Measurements from ENCODE around the gene ALK. TPM values are rescaled to one million over a fixed set of nuclear protein-coding genes. Genes with fewer than 3 reads are reported as not detected.

The ALK gene
- total and polyA plus RNA-seq, 3 experiments from 2014 or later: not detected

- H3K27ac Mint-ChIP-seq: no peak overlapping the region
- ChIA-PET POLR2A (no interaction called here), CTCF (no interaction called here)
- H3K36me3 Mint-ChIP-seq: no peaks in the 10 kb centered on the region
- peaks cover 0 to 2% (median 0%) of the 10 kb centered on the region in 5 donors for H3K9me3 Mint-ChIP-seq
- H3K27ac ChIP-seq (ENCODE audit: low read depth, low read length): no peak overlapping the region
- H3K4me1 ChIP-seq (ENCODE audit: insufficient read depth, low read length): no peaks in the 10 kb centered on the region
- no peaks in the 10 kb centered on the region for H3K4me1 Mint-ChIP-seq
- H3K4me3 ChIP-seq (ENCODE audit: low read length): no peak overlapping the region
- no peaks in the 10 kb centered on the region for H3K36me3 ChIP-seq (ENCODE audit: insufficient read depth, low read length)
- no peak overlapping the region for H3K4me3 Mint-ChIP-seq
- H3K27me3 ChIP-seq (ENCODE audit: insufficient read depth, low read length, poor library complexity, severe bottlenecking): no peaks in the 10 kb centered on the region
- DNase-seq: no peak
- peaks cover 28 to 65% of the 10 kb centered on the region in 2 donors for H3K27me3 Mint-ChIP-seq
- no peaks in the 10 kb centered on the region for H3K9me3 ChIP-seq (ENCODE audit: low read length)
Observed at GRCh38 chr2:29276151-29276550, 645.2 kb downstream of the ALK start.

DNA sequence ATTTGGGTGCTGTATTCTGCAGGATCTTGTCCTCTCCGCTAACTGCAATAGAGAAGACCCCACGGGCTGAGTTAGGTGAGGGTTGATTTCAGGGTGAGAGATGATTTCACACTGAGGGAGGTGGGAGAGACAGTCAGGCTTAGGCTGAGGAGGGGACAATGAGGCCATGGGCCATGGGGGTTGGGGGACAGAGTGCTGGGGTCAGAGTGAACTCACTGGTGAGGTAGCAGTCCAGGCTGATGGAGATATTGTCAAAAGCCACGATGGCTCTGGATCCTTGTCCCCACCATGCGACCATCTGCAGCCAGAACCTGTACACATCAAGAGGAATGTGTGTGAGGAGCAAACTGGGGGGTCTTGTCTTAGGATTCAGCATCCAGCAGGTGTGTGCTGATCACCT, 646.2 kb downstream of the ALK start:
- Histone ChIP-seq H3K27ac (ENCODE audit: low read depth, low read length) (no peak overlapping the region), H3K27me3 (ENCODE audit: insufficient read depth, low read length, poor library complexity, severe bottlenecking) (no peaks in the 10 kb centered on the region), H3K9me3 (ENCODE audit: low read length) (no peaks in the 10 kb centered on the region), H3K4me3 (ENCODE audit: low read length) (no peak overlapping the region), H3K36me3 (ENCODE audit: insufficient read depth, low read length) (no peaks in the 10 kb centered on the region), H3K4me1 (ENCODE audit: insufficient read depth, low read length) (no peaks in the 10 kb centered on the region)
- ChIA-PET POLR2A (no interaction called here), CTCF (no interaction called here)
- H3K27me3 Mint-ChIP-seq: peaks cover 31 to 58% of the 10 kb centered on the region in 2 donors
- peaks cover 0 to 2% (median 0%) of the 10 kb centered on the region in 5 donors for H3K9me3 Mint-ChIP-seq
- H3K27ac Mint-ChIP-seq: no peak overlapping the region
- DNase-seq: no peak
- no peaks in the 10 kb centered on the region for H3K4me1 Mint-ChIP-seq
- no peak overlapping the region for H3K4me3 Mint-ChIP-seq
- no peaks in the 10 kb centered on the region for H3K36me3 Mint-ChIP-seq

- POLR2A ChIA-PET: no interaction called here
- Mint-ChIP-seq H3K4me1 (no peaks in the 10 kb centered on the region), H3K36me3 (no peaks in the 10 kb centered on the region), H3K4me3 (no peak overlapping the region), H3K27ac (no peak overlapping the region), H3K27me3 (peaks cover 31 to 50% of the 10 kb centered on the region in 2 donors), H3K9me3 (no peaks in the 10 kb centered on the region)
- H3K4me3 ChIP-seq (ENCODE audit: low read length): no peak overlapping the region
- no peak for DNase-seq
- no peaks in the 10 kb centered on the region for H3K9me3 ChIP-seq (ENCODE audit: low read length)
- CTCF ChIA-PET: no interaction called here
- H3K36me3 ChIP-seq (ENCODE audit: insufficient read depth, low read length): no peaks in the 10 kb centered on the region
- no peak overlapping the region for H3K27ac ChIP-seq (ENCODE audit: low read depth, low read length)
- H3K27me3 ChIP-seq (ENCODE audit: insufficient read depth, low read length, poor library complexity, severe bottlenecking): no peaks in the 10 kb centered on the region
- H3K4me1 ChIP-seq (ENCODE audit: insufficient read depth, low read length): no peaks in the 10 kb centered on the region
Observed at GRCh38 chr2:29273685-29274611, 647.4 kb downstream of the ALK start.

DNA sequence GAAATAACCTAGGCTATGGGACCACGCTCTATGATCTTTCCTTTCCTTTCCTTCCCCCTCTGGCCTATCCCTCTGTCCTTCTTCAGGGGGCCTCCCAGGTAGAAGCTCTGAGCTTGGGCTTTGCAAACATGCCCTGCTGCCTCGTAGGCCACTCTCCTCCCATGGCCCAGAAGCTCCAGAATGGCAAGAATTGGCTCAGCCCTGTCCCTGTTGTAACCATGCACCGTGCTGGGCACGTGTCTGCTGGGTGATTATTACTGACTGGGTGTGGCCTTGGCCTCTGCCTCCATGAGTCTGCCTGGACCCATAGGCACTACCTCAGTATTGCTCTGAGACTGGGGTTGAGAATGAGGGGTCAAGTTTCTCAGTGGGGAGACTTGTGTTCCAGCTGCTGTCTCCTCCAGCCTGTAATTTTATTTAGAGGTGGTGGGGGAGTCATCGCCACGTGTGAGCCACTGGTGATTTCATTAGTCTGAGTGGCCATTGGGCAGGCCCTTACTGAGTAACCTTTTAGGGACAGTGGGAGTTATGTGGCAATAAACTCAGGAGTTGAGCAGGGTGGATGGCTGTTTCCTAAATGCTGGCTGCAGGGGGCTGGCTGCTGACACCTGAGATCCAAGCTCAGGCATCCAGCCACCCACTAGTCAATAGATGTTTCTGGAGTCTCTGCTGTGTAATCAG, 648.2 kb downstream of the ALK start:
- no peaks in the 10 kb centered on the region for H3K9me3 ChIP-seq (ENCODE audit: low read length)
- ChIA-PET POLR2A (no interaction called here), CTCF (no interaction called here)
- H3K27ac Mint-ChIP-seq: no peak overlapping the region
- H3K36me3 Mint-ChIP-seq: no peaks in the 10 kb centered on the region
- H3K27me3 Mint-ChIP-seq: peaks cover 31 to 46% of the 10 kb centered on the region in 2 donors
- no peak overlapping the region for H3K27ac ChIP-seq (ENCODE audit: low read depth, low read length)
- no peaks in the 10 kb centered on the region for H3K36me3 ChIP-seq (ENCODE audit: insufficient read depth, low read length)
- H3K9me3 Mint-ChIP-seq: no peaks in the 10 kb centered on the region
- H3K4me1 Mint-ChIP-seq: no peaks in the 10 kb centered on the region
- H3K4me3 ChIP-seq (ENCODE audit: low read length): no peak overlapping the region
- peaks cover 5% of the 10 kb centered on the region for H3K27me3 ChIP-seq (ENCODE audit: insufficient read depth, low read length, poor library complexity, severe bottlenecking)
- DNase-seq: no peak
- no peak overlapping the region for H3K4me3 Mint-ChIP-seq
- H3K4me1 ChIP-seq (ENCODE audit: insufficient read depth, low read length): no peaks in the 10 kb centered on the region

- Mint-ChIP-seq H3K27ac (no peak overlapping the region), H3K4me1 (no peaks in the 10 kb centered on the region), H3K4me3 (no peak overlapping the region), H3K36me3 (no peaks in the 10 kb centered on the region), H3K27me3 (peaks cover 31 to 40% of the 10 kb centered on the region in 2 donors), H3K9me3 (peaks cover 0 to 2% (median 0%) of the 10 kb centered on the region in 5 donors)
- ChIA-PET POLR2A (no interaction called here), CTCF (no interaction called here)
- peaks cover 6% of the 10 kb centered on the region for H3K27me3 ChIP-seq (ENCODE audit: insufficient read depth, low read length, poor library complexity, severe bottlenecking)
- H3K36me3 ChIP-seq (ENCODE audit: insufficient read depth, low read length): no peaks in the 10 kb centered on the region
- no peak overlapping the region for H3K27ac ChIP-seq (ENCODE audit: low read depth, low read length)
- no peak overlapping the region for H3K4me3 ChIP-seq (ENCODE audit: low read length)
- DNase-seq: no peak
- H3K4me1 ChIP-seq (ENCODE audit: insufficient read depth, low read length): no peaks in the 10 kb centered on the region
- no peaks in the 10 kb centered on the region for H3K9me3 ChIP-seq (ENCODE audit: low read length)
Observed at GRCh38 chr2:29272311-29272710, 649.1 kb downstream of the ALK start.

DNA sequence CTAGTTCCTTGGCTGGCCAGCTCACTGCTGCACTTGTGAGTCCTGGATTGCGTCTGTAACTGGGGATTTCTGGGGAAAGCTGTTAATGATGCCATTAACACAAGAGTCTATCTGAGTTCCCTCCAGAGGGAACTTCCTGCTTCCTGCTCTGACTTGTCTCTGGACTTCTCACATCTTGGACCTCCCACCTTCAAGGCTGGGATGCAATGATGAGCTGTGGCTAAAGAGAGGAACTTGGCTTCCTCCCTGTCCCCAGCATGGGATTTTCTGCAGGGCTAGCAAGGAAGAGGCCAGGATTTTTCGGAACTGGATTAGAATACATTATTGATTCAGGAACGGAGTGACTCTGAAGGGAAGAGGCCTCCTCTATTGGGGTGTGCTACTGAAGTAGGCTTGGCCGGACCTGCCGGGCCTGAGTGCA, 650.7 kb downstream of the ALK start:
- Histone ChIP-seq H3K4me3 (ENCODE audit: low read length) (no peak overlapping the region), H3K9me3 (ENCODE audit: low read length) (no peaks in the 10 kb centered on the region), H3K27me3 (ENCODE audit: insufficient read depth, low read length, poor library complexity, severe bottlenecking) (peaks cover 6% of the 10 kb centered on the region), H3K27ac (ENCODE audit: low read depth, low read length) (no peak overlapping the region), H3K36me3 (ENCODE audit: insufficient read depth, low read length) (no peaks in the 10 kb centered on the region), H3K4me1 (ENCODE audit: insufficient read depth, low read length) (no peaks in the 10 kb centered on the region)
- H3K4me1 Mint-ChIP-seq: no peaks in the 10 kb centered on the region
- H3K4me3 Mint-ChIP-seq: no peak overlapping the region
- peaks cover 0 to 2% (median 0%) of the 10 kb centered on the region in 5 donors for H3K9me3 Mint-ChIP-seq
- peaks cover 20 to 27% of the 10 kb centered on the region in 2 donors for H3K27me3 Mint-ChIP-seq
- H3K27ac Mint-ChIP-seq: no peak overlapping the region
- no peak for DNase-seq
- POLR2A ChIA-PET: no interaction called here
- no peaks in the 10 kb centered on the region for H3K36me3 Mint-ChIP-seq
- CTCF ChIA-PET: no interaction called here

- peaks cover 6% of the 10 kb centered on the region for H3K27me3 ChIP-seq (ENCODE audit: insufficient read depth, low read length, poor library complexity, severe bottlenecking)
- H3K36me3 Mint-ChIP-seq: no peaks in the 10 kb centered on the region
- H3K4me1 ChIP-seq (ENCODE audit: insufficient read depth, low read length): no peaks in the 10 kb centered on the region
- no peaks in the 10 kb centered on the region for H3K9me3 ChIP-seq (ENCODE audit: low read length)
- no peaks in the 10 kb centered on the region for H3K36me3 ChIP-seq (ENCODE audit: insufficient read depth, low read length)
- H3K4me3 ChIP-seq (ENCODE audit: low read length): no peak overlapping the region
- no peak overlapping the region for H3K27ac Mint-ChIP-seq
- H3K4me3 Mint-ChIP-seq: no peak overlapping the region
- no peak for DNase-seq
- peaks cover 19 to 27% of the 10 kb centered on the region in 2 donors for H3K27me3 Mint-ChIP-seq
- ChIA-PET POLR2A (no interaction called here), CTCF (no interaction called here)
- no peaks in the 10 kb centered on the region for H3K4me1 Mint-ChIP-seq
- H3K27ac ChIP-seq (ENCODE audit: low read depth, low read length): no peak overlapping the region
- H3K9me3 Mint-ChIP-seq: peaks cover 0 to 2% (median 0%) of the 10 kb centered on the region in 5 donors
Observed at GRCh38 chr2:29269765-29270109, 651.6 kb downstream of the ALK start.

- Mint-ChIP-seq H3K4me3 (no peak overlapping the region), H3K9me3 (peaks cover 0 to 2% (median 0%) of the 10 kb centered on the region in 5 donors), H3K36me3 (peaks cover 0 to 2% (median 0%) of the 10 kb centered on the region in 3 donors), H3K27ac (no peak overlapping the region), H3K27me3 (peaks cover 19 to 25% of the 10 kb centered on the region in 2 donors), H3K4me1 (no peaks in the 10 kb centered on the region)
- no peak for DNase-seq
- Histone ChIP-seq H3K27ac (ENCODE audit: low read depth, low read length) (no peak overlapping the region), H3K36me3 (ENCODE audit: insufficient read depth, low read length) (no peaks in the 10 kb centered on the region), H3K4me1 (ENCODE audit: insufficient read depth, low read length) (no peaks in the 10 kb centered on the region), H3K4me3 (ENCODE audit: low read length) (no peak overlapping the region), H3K27me3 (ENCODE audit: insufficient read depth, low read length, poor library complexity, severe bottlenecking) (peaks cover 6% of the 10 kb centered on the region), H3K9me3 (ENCODE audit: low read length) (no peaks in the 10 kb centered on the region)
- ChIA-PET CTCF (no interaction called here), POLR2A (no interaction called here)
Observed at GRCh38 chr2:29269095-29269764, 652.2 kb downstream of the ALK start.
